ENCODE measurements around the gene ERF. TPM values are rescaled to one million over a fixed set of nuclear protein-coding genes. Genes with fewer than 3 reads are reported as not detected.
A peak's percentile ranks its signal among the peaks of the same experiment; 100 is the strongest.

ERF gene
- total and polyA plus RNA-seq, 10 of the 15 experiments (the other 5 are each of a cell fraction or from before 2014, with no cell fraction given): 0.02 to 51.8 (median 14.4) TPM

DNA sequence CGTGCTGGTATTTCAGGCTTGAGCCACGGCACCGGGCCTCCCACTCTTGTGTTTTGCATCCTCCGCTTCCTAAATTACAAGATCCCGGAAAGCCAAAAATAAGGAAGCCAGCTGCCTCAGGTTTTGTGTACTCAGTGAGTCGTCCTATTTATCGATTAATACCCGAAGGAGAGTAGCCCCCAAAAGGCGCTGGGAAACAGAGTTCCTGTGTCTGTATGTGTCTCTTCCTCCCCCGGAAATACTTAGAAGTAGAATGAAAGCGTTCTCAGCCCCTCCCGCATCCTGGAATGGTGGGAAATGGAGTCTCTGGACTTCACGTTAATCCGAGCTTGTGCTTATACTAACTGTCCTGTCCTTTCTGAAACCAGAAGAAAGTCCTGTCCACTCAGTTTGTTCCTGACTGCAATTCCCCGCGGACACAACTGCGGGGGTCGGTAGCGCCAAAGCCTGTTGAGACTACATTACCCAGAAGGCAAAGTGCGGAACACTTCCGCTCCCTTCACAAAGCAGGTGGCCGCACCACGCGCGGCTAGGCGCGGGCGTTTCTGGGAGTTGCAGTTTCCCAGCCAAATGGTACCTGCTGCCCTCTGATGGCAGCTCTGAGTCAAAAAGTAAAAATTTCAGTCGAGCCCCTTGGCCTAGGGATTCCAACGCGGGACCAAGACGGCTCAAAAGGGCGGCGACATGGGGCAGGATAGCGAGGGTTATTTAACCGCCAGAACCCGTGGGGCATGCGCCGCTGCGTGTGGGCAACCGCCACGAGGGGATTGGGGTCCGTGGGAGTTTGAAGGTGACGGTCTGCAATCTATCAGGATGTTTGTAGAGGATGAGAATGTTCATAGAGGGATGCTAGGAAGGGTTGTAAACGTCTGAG, 10.3 kb downstream of the ERF start (continued):
- TF ChIP-seq EGR1 (IDR thresholded peaks at IDR 0.05; ENCODE audit: borderline replicate concordance in 1 of 2, low read depth in 2 of 2, low read length in 2 of 2) (no peak; a peak in 1 of 3 replicates), FOXK2 (IDR thresholded peaks at IDR 0.05) (no peak), YBX1 (IDR thresholded peaks at IDR 0.05) (no peak), SPI1 (IDR thresholded peaks at IDR 0.05; ENCODE audit: borderline replicate concordance, insufficient read depth, low read depth, low read length) (peak; percentile 70; the same call in 1 of the 2 replicates), ZNF384 (IDR thresholded peaks at IDR 0.05; ENCODE audit: borderline replicate concordance, low read depth, low read length) (no peak), SMAD5 (IDR thresholded peaks at IDR 0.05; ENCODE audit: low read depth) (no peak; the same call in 1 of the 2 replicates), JUND (IDR thresholded peaks at IDR 0.05; ENCODE audit: low read depth, low read length) (no peak), RCOR1 (conservative IDR thresholded peaks at IDR 0.05; ENCODE audit: low read depth, low read length) (0 out of 2 replicates have a peak, but pooled peaks have one; percentile 53), SMARCA5 (IDR thresholded peaks at IDR 0.05) (peak; percentile 40; the same call in 1 of the 2 replicates), GABPA (IDR thresholded peaks at IDR 0.05; ENCODE audit: low read depth) (peak; percentile 94), STAT3 (IDR thresholded peaks at IDR 0.05; ENCODE audit: low read depth, low read length) (no peak), STAT1 (conservative IDR thresholded peaks at IDR 0.05) (peak; percentile 97; the same call in 1 of the 2 replicates), POLR2AphosphoS2 (IDR thresholded peaks at IDR 0.05; ENCODE audit: low read depth, low read length) (no peak), ESRRA (IDR thresholded peaks at IDR 0.05; ENCODE audit: low read length) (no peak; the same call in 1 of the 2 replicates), MXI1 (IDR thresholded peaks at IDR 0.05; ENCODE audit: low read depth, low read length) (peak; percentile 83), KDM1A (IDR thresholded peaks at IDR 0.05; ENCODE audit: borderline replicate concordance) (no peak), HCFC1 (IDR thresholded peaks at IDR 0.05; ENCODE audit: low read length) (peak; percentile 99), KAT2A (conservative IDR thresholded peaks at IDR 0.05; ENCODE audit: control insufficient read depth, low read depth, low read length) (no peak)
- TF ChIP-seq, protein P1, sequence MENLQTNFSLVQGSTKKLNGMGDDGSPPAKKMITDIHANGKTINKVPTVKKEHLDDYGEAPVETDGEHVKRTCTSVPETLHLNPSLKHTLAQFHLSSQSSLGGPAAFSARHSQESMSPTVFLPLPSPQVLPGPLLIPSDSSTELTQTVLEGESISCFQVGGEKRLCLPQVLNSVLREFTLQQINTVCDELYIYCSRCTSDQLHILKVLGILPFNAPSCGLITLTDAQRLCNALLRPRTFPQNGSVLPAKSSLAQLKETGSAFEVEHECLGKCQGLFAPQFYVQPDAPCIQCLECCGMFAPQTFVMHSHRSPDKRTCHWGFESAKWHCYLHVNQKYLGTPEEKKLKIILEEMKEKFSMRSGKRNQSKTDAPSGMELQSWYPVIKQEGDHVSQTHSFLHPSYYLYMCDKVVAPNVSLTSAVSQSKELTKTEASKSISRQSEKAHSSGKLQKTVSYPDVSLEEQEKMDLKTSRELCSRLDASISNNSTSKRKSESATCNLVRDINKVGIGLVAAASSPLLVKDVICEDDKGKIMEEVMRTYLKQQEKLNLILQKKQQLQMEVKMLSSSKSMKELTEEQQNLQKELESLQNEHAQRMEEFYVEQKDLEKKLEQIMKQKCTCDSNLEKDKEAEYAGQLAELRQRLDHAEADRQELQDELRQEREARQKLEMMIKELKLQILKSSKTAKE (IDR thresholded peaks at IDR 0.05; ENCODE audit: low read depth, poor library complexity, severe bottlenecking): no peak
- TF ChIP-seq, protein P2, sequence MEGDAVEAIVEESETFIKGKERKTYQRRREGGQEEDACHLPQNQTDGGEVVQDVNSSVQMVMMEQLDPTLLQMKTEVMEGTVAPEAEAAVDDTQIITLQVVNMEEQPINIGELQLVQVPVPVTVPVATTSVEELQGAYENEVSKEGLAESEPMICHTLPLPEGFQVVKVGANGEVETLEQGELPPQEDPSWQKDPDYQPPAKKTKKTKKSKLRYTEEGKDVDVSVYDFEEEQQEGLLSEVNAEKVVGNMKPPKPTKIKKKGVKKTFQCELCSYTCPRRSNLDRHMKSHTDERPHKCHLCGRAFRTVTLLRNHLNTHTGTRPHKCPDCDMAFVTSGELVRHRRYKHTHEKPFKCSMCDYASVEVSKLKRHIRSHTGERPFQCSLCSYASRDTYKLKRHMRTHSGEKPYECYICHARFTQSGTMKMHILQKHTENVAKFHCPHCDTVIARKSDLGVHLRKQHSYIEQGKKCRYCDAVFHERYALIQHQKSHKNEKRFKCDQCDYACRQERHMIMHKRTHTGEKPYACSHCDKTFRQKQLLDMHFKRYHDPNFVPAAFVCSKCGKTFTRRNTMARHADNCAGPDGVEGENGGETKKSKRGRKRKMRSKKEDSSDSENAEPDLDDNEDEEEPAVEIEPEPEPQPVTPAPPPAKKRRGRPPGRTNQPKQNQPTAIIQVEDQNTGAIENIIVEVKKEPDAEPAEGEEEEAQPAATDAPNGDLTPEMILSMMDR (IDR thresholded peaks at IDR 0.05 in 2 of 3, conservative IDR thresholded peaks at IDR 0.05 in 1 of 3; ENCODE audit: control insufficient read depth in 2 of 3, extremely low read depth in 1 of 3, insufficient read depth in 1 of 3, low read depth in 3 of 3, low read length in 3 of 3): peak; percentile 59 to 83 (median 68); a peak in 5 of 6 replicates
- TF ChIP-seq, protein P3, sequence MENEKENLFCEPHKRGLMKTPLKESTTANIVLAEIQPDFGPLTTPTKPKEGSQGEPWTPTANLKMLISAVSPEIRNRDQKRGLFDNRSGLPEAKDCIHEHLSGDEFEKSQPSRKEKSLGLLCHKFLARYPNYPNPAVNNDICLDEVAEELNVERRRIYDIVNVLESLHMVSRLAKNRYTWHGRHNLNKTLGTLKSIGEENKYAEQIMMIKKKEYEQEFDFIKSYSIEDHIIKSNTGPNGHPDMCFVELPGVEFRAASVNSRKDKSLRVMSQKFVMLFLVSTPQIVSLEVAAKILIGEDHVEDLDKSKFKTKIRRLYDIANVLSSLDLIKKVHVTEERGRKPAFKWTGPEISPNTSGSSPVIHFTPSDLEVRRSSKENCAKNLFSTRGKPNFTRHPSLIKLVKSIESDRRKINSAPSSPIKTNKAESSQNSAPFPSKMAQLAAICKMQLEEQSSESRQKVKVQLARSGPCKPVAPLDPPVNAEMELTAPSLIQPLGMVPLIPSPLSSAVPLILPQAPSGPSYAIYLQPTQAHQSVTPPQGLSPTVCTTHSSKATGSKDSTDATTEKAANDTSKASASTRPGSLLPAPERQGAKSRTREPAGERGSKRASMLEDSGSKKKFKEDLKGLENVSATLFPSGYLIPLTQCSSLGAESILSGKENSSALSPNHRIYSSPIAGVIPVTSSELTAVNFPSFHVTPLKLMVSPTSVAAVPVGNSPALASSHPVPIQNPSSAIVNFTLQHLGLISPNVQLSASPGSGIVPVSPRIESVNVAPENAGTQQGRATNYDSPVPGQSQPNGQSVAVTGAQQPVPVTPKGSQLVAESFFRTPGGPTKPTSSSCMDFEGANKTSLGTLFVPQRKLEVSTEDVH (IDR thresholded peaks at IDR 0.05; ENCODE audit: low read depth, partially characterized antibody): peak; percentile 88
